ENCODE measurements around the gene SIGLEC8. TPM values are rescaled to one million over a fixed set of nuclear protein-coding genes. Genes with fewer than 3 reads are reported as not detected.
"Not testable (repeated sequence)": the region's sequence is repeated elsewhere in the genome, so short reads cannot be mapped to it uniquely, and the experiment has no call there.

Gene SIGLEC8
- total RNA-seq, 6 experiments from 2014 or later = not detected

DNA sequence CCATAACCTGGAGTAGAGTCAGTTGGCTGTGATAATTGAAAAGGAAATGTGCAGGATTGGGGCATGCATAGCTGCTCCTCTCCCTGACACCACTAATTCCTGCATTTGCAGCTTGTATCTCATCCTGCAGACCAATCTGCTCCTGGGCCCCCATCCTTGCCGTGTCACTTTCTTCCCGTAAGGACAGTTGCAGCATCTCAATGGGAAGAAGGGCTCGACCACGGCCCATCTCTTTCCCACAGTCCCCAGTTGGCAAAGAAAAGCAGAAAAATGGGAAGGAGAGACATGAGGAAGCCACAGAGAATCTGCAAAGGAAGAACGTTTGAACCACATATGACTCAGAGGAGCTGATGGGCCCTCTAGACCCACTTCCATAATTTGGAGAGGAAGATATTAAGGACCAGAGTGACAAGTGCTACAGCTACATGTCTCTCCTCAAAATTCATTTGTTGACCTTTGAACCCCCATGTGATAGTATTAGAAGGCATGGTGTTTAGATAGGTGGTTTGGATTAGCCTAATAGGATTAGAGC is 45.1 kb upstream of the SIGLEC8 start:
- no peak overlapping the region for H3K27ac Mint-ChIP-seq
- TF ChIP-seq, protein P1, sequence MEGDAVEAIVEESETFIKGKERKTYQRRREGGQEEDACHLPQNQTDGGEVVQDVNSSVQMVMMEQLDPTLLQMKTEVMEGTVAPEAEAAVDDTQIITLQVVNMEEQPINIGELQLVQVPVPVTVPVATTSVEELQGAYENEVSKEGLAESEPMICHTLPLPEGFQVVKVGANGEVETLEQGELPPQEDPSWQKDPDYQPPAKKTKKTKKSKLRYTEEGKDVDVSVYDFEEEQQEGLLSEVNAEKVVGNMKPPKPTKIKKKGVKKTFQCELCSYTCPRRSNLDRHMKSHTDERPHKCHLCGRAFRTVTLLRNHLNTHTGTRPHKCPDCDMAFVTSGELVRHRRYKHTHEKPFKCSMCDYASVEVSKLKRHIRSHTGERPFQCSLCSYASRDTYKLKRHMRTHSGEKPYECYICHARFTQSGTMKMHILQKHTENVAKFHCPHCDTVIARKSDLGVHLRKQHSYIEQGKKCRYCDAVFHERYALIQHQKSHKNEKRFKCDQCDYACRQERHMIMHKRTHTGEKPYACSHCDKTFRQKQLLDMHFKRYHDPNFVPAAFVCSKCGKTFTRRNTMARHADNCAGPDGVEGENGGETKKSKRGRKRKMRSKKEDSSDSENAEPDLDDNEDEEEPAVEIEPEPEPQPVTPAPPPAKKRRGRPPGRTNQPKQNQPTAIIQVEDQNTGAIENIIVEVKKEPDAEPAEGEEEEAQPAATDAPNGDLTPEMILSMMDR (IDR thresholded peaks at IDR 0.05) = no peak
- peaks cover 31% of the 10 kb centered on the region for H3K9me3 Mint-ChIP-seq
- no peaks in the 10 kb centered on the region for H3K36me3 Mint-ChIP-seq (ENCODE audit: low read depth)
- no peak overlapping the region for H3K4me3 Mint-ChIP-seq
- DNase-seq = no peak
- peaks cover 3% of the 10 kb centered on the region for H3K27me3 Mint-ChIP-seq (ENCODE audit: insufficient read depth)
- H3K4me1 Mint-ChIP-seq (ENCODE audit: low read depth) = no peaks in the 10 kb centered on the region

DNA sequence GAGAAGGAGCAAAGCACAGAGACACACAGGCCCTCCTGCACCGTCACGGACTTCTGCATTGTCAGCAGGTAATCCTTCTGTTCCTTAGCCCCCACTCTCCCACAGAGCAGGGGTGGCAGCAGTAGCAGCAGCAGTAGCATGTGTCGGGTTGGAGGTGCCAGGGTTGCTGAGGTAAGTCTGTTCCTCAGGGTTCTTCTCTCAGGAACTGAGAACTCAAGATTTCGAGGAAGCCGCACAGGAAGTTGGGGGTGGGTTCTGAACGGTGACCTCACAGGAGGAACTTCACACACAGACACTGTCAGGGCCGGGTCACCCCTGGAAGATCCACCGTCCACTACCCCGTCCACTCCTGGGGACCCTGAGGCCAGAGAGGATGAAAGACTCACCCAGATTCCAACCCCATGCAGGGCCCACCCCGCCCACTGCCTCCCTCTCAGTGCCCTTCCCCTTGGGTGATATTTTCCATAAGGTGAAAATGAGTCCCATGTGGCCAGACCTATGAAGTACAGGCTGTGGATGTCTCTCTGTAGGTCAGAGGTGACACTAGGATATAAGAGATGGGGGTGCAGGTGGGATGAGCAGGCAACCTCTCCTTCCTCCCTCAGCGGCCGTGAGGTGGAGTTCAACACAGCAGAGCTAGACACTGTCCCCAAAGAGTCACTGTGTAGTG is 43.5 kb upstream of the SIGLEC8 start, which contains the start of gene SIGLEC12:
SIGLEC12 (minus strand) TSS at position 207 of the 670 bp plus-strand sequence; CDS start at position 140, 67 bp downstream.
- Mint-ChIP-seq H3K36me3 (ENCODE audit: low read depth) (no peaks in the 10 kb centered on the region), H3K27ac (no peak within 1 kb of the TSS), H3K9me3 (peaks cover 24% of the 10 kb centered on the region), H3K4me3 (no peak within 1 kb of the TSS), H3K4me1 (ENCODE audit: low read depth) (no peaks in the 10 kb centered on the region), H3K27me3 (ENCODE audit: insufficient read depth) (peaks cover 3% of the 10 kb centered on the region)
- TF ChIP-seq, protein P1 (IDR thresholded peaks at IDR 0.05) = no peak
- DNase-seq = no peak

DNA sequence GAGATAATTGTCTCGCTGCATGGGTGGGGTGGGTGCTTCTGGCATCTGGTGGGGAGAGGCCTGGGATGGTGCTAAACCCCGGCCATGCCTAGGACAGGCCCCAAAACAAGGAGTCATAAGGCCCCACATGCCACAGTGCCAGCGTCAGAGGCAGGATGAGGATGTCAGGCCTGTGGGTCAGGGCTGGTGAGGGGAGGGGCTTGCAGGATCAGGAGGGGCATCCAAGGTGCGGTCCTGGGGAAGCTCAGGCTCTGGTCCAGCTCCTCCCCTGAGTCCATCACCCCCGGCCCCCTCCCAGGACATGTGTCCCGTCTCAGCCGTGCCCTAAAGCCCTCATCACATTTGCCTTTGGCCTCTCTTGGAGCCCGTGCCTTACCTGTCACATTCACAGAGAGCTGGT is 42.7 kb upstream of the SIGLEC8 start:
- H3K27me3 Mint-ChIP-seq (ENCODE audit: insufficient read depth); H3K36me3 Mint-ChIP-seq (ENCODE audit: low read depth); DNase-seq; H3K27ac Mint-ChIP-seq; H3K4me1 Mint-ChIP-seq (ENCODE audit: low read depth); H3K4me3 Mint-ChIP-seq: not testable (repeated sequence)
- peaks cover 28% of the 10 kb centered on the region for H3K9me3 Mint-ChIP-seq

DNA sequence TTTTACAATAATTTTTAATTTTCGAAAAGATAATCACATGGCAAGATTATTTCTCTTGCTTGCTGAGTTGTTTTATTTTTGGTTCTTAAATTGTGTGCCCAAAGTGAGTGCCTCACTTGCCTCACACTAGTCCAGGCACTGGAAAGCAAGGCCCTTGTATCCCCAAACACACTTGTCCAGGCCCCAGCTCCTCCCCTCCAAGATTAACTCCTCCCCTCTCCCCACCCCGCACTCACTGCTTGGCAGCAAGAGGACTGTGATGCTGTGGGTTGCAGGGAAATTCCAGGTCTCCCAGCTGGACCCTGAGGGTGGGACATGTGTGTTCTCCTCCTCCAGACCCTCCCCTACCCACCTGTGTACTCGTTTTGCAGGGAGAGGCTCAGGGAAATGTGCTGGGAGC is 39.4 kb upstream of the SIGLEC8 start:
- Mint-ChIP-seq H3K4me3 (no peak overlapping the region), H3K27ac (no peak overlapping the region), H3K27me3 (ENCODE audit: insufficient read depth) (peaks cover 1% of the 10 kb centered on the region; the same call in 1 of the 2 replicates), H3K4me1 (ENCODE audit: low read depth) (no peaks in the 10 kb centered on the region), H3K36me3 (ENCODE audit: low read depth) (peaks cover 5% of the 10 kb centered on the region; the same call in 1 of the 2 replicates), H3K9me3 (peaks cover 47% of the 10 kb centered on the region)
- DNase-seq = no peak
- TF ChIP-seq, protein P1 (IDR thresholded peaks at IDR 0.05) = no peak

GRCh38 chr19:51493776-51494175 is 35.5 kb upstream of the SIGLEC8 start:
- TF ChIP-seq, protein P1 (IDR thresholded peaks at IDR 0.05) = no peak
- H3K36me3 Mint-ChIP-seq (ENCODE audit: low read depth) = peaks cover 5% of the 10 kb centered on the region; the same call in 1 of the 2 replicates
- H3K4me3 Mint-ChIP-seq = no peak overlapping the region
- peaks cover 41% of the 10 kb centered on the region for H3K9me3 Mint-ChIP-seq
- no peak overlapping the region for H3K27ac Mint-ChIP-seq
- DNase-seq = no peak
- H3K4me1 Mint-ChIP-seq (ENCODE audit: low read depth) = no peaks in the 10 kb centered on the region
- no peaks in the 10 kb centered on the region; the same call in 1 of the 2 replicates for H3K27me3 Mint-ChIP-seq (ENCODE audit: insufficient read depth)

DNA sequence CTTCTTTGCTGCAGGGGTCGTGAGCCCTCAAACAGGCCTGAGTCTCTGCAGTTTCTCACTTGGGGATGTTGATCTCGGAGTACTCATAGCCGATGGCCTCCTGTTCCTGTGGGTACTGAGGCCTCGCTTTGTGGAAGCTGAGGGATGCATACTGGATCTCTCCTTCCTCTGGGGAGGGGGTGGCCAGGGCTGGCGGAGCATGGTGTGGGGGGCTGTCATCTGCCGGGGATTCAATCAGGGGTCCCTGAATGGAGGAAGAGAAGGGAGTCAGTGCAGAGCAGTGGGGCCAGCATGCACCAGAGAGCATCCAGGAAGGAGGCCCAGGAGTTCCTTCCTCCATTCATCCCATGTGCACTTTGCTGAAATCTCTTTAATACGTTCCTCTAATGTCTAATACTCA is 33.3 kb upstream of the SIGLEC8 start:
- TF ChIP-seq, protein P1 (IDR thresholded peaks at IDR 0.05) = no peak
- H3K27ac Mint-ChIP-seq = no peak overlapping the region
- DNase-seq = no peak
- H3K9me3 Mint-ChIP-seq = peaks cover 39% of the 10 kb centered on the region
- H3K36me3 Mint-ChIP-seq (ENCODE audit: low read depth) = peaks cover 5% of the 10 kb centered on the region; the same call in 1 of the 2 replicates
- H3K4me1 Mint-ChIP-seq (ENCODE audit: low read depth) = no peaks in the 10 kb centered on the region
- no peaks in the 10 kb centered on the region; the same call in 1 of the 2 replicates for H3K27me3 Mint-ChIP-seq (ENCODE audit: insufficient read depth)
- no peak overlapping the region for H3K4me3 Mint-ChIP-seq
